Right atrium auricular region (tissue), 2 donors: ENCODE results near the gene TLCD3B. TPM values are rescaled to one million over a fixed set of nuclear protein-coding genes. Genes with fewer than 3 reads are reported as not detected.

Source experiments
- DNase-seq: peaks from one replicate; pipeline ENCODE4 v3.0.0-alpha.2; 2019; ENCODE audit warnings: low spot score
- H3K27ac ChIP-seq, 2 donors: fragments of 200-600 bp; sonication (generic); 1 replicate in 1 of 2; 2 replicates in 1 of 2; pipeline ENCODE4 v1.5.1; 2016 to 2019
- H3K27me3 ChIP-seq, 2 donors: fragments of 200-600 bp; sonication (generic); one replicate each; pipeline versions ENCODE4 v1.5.1 to v1.6.0; 2017 to 2019
- H3K36me3 ChIP-seq: fragments of 200-600 bp; sonication (generic); one replicate; pipeline ENCODE4 v1.5.1; 2016
- H3K4me1 ChIP-seq, 2 donors: fragments of 200-600 bp; sonication (generic); one replicate each; pipeline versions ENCODE4 v1.5.1 to v1.6.0; 2017 to 2019
- H3K4me3 ChIP-seq, 2 donors: fragments of 200-600 bp; sonication (generic); 1 replicate in 1 of 2; 2 replicates in 1 of 2; pipeline ENCODE4 v1.5.1; 2017 to 2019; ENCODE audit warnings: mild to moderate bottlenecking in 1 of 2, moderate library complexity in 1 of 2
- H3K9me3 ChIP-seq, 2 donors: fragments of 200-600 bp; sonication (generic); one replicate each; pipeline ENCODE4 v1.5.1; 2019
- CTCF ChIP-seq, 2 donors: fragments of 200-600 bp; sonication (generic); IDR thresholded peaks; one replicate each; pipeline ENCODE4 v1.5.1; 2019; ENCODE audit warnings: antibody characterized with exemption in 2 of 2
- total RNA-seq, 2 donors: library from RNA; depleted of rRNA; stranded (reverse); fragments of >200 nt; gene quantifications; one replicate each; pipeline ENCODE4 v1.1.0, GENCODE V29; 2016

The TLCD3B gene
- total RNA-seq, 2 donors from 2014 or later = not detected

GRCh38 chr16:30054451-30054850 lies 23.4 kb upstream of the TLCD3B start:
- H3K4me3 ChIP-seq = no peak overlapping the region
- no peak for DNase-seq
- TF ChIP-seq CTCF (IDR thresholded peaks at IDR 0.05) = no peak

GRCh38 chr16:30053376-30054015 lies 22.4 kb upstream of the TLCD3B start:
- H3K27ac ChIP-seq = peak overlapping the region; percentile 9 to 50

More at GRCh38 chr16:30054451-30054850, 23.4 kb upstream of the TLCD3B start:
- no peaks in the 10 kb centered on the region for H3K27me3 ChIP-seq
- no peak overlapping the region for H3K27ac ChIP-seq
- no peaks in the 10 kb centered on the region for H3K9me3 ChIP-seq
- H3K36me3 ChIP-seq = no peaks in the 10 kb centered on the region
- peaks cover 0 to 19% of the 10 kb centered on the region in 2 donors for H3K4me1 ChIP-seq

GRCh38 chr16:30052671-30053372 lies 21.8 kb upstream of the TLCD3B start:
- Histone ChIP-seq H3K9me3 (no peaks in the 10 kb centered on the region), H3K27ac (peak overlapping the region; percentile 9 to 50), H3K4me3 (peak overlapping the region; percentile 50 to 74), H3K27me3 (no peaks in the 10 kb centered on the region), H3K4me1 (peaks cover 0 to 19% of the 10 kb centered on the region in 2 donors), H3K36me3 (no peaks in the 10 kb centered on the region)
- no peak for TF ChIP-seq CTCF (IDR thresholded peaks at IDR 0.05)
- peak; percentile 95 for DNase-seq

More at GRCh38 chr16:30053376-30054015, 22.4 kb upstream of the TLCD3B start:
- Histone ChIP-seq H3K36me3 (no peaks in the 10 kb centered on the region), H3K4me3 (peak overlapping the region; percentile 50 to 74), H3K9me3 (no peaks in the 10 kb centered on the region), H3K27me3 (no peaks in the 10 kb centered on the region), H3K4me1 (peaks cover 0 to 19% of the 10 kb centered on the region in 2 donors)
- no peak for DNase-seq
- TF ChIP-seq CTCF (IDR thresholded peaks at IDR 0.05) = no peak

- Histone ChIP-seq H3K36me3 (no peaks in the 10 kb centered on the region), H3K4me3 (no peak overlapping the region), H3K4me1 (peaks cover 0 to 19% of the 10 kb centered on the region in 2 donors), H3K9me3 (no peaks in the 10 kb centered on the region), H3K27me3 (no peaks in the 10 kb centered on the region), H3K27ac (no peak overlapping the region)
- no peak for DNase-seq
- no peak for TF ChIP-seq CTCF (IDR thresholded peaks at IDR 0.05)
These were observed 20.4 kb upstream of the TLCD3B start for GRCh38 chr16:30051518-30051917.

GRCh38 chr16:30049871-30050270 lies 18.8 kb upstream of the TLCD3B start:
- Histone ChIP-seq H3K9me3 (no peaks in the 10 kb centered on the region), H3K27ac (no peak overlapping the region), H3K36me3 (no peaks in the 10 kb centered on the region), H3K4me1 (peaks cover 0 to 19% of the 10 kb centered on the region in 2 donors), H3K27me3 (no peaks in the 10 kb centered on the region), H3K4me3 (no peak overlapping the region)
- no peak for DNase-seq
- no peak for TF ChIP-seq CTCF (IDR thresholded peaks at IDR 0.05)
